Dermis microvascular lymphatic vessel endothelial cell (primary cell): ENCODE data around the gene SCNN1A. TPM values are rescaled to one million over a fixed set of nuclear protein-coding genes. Genes with fewer than 3 reads are reported as not detected.

Source experiments
- DNase-seq, 2 donors: peaks; one replicate each; pipeline versions ENCODE4 v3.0.0 to v3.0.0-alpha.2; 2010; ENCODE audit warnings: low read depth in 2 of 2
- total RNA-seq: library from RNA; depleted of rRNA; stranded (reverse); fragments of >200 nt; gene quantifications from 2 replicates; pipeline ENCODE4 v1.2.1, GENCODE V29; 2014

Gene SCNN1A
- total RNA-seq, 1 donor from 2014 or later: under 0.01 TPM

DNA sequence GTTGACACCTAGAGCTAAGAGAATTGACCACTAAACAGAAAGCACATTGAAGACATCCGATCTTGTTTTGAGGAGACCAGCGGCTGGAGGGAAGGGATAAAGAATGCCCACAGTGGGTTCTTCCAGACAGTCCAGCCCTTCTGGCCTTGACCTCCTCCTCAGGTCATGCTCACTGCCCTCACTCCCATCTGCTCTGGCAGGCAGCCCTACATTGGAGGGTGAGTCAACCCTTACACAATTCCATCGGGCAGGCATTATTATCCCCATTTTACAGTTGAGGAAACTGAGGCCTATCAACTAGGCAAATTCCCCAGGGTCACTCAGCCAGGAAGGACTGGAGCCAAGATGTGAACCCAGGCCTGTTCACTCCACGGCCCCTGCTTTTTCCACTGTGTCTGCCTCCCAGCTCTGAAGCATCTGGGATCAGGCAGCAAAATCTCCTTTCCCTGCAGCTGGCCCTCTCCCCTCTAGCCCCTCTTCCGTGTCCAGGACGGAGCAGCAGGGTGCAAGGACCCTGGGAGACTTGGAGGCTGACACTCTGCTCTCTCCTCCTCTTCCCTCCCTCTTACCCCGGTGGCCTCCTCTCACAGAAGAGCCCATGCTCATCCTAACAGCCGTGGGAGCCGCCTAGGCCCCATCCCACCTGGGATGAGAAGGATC, 5.3 kb downstream of the SCNN1A start:
- no peak for DNase-seq

DNA sequence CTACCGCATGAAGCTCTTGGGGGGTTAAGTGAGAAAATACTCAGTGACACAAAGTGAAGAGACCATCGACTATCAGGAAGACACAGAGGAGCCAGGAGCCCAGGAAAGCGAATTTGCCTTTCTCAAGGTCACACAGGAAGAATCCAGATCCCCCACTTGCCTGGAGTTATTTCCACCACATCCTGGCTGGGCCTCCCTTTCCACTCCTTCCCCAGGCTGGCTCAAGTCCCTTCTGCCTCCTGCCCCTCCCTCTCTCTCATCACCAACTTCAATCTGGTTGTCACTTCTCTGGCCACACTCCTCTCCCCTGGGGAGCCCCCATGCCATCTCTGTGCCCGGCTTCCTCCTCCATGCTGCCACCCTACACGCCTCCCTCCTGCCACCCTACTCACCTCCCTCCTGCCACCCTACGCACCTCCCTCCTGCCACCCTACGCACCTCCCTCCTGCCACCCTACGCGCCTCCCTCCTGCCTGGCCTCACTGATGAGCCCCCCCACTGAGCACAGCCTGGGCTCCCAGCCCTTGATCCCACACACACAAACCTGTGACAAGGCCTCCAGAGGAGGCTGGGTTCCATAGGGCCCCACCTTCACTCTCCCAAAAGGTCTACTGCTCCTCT, 6.3 kb downstream of the SCNN1A start:
- no peak for DNase-seq

DNA sequence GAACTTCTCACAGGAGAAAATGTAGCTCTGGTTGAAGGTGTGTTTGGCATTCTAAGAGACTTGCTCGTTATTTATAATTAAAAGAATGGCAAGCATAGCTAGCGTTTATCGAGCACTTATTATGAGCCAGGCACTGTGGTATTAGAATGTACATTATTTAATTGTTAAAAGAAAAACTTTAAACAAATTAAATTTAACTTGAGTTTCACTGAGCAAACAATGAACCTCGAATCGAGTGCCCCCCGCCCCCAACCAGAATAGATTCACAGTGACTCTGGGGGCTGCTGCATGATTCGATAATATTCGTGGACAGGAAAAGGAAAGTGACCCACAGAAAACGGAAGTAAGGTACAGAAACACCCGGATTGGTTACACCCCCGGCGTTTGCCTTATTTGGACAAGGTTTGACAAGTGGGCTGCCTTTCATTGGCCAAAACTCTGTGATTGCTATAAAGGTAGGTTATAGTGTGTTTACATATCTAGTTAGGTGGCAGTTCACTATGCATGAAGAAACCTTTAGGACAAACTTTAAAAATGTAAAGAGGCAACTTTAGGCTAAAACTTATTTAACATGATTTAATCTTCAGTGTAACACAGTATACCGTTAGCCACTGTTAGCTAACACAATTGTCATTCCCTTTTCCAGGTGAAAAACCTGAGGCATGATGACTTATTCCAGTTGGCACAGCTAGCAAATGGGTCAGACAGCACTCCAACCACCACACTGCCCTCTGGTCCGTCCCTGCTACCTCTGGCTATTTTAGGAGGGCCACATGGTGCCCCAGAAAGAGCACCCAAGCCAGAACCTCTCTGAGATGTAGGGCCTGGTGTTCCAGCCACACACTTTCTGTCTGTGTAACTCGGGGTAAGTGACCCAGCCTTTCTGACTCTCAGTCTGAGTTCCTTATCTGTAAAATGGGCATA, 7.1 kb downstream of the SCNN1A start:
- peak in 1 of 2 donors; percentile 17 for DNase-seq

DNA sequence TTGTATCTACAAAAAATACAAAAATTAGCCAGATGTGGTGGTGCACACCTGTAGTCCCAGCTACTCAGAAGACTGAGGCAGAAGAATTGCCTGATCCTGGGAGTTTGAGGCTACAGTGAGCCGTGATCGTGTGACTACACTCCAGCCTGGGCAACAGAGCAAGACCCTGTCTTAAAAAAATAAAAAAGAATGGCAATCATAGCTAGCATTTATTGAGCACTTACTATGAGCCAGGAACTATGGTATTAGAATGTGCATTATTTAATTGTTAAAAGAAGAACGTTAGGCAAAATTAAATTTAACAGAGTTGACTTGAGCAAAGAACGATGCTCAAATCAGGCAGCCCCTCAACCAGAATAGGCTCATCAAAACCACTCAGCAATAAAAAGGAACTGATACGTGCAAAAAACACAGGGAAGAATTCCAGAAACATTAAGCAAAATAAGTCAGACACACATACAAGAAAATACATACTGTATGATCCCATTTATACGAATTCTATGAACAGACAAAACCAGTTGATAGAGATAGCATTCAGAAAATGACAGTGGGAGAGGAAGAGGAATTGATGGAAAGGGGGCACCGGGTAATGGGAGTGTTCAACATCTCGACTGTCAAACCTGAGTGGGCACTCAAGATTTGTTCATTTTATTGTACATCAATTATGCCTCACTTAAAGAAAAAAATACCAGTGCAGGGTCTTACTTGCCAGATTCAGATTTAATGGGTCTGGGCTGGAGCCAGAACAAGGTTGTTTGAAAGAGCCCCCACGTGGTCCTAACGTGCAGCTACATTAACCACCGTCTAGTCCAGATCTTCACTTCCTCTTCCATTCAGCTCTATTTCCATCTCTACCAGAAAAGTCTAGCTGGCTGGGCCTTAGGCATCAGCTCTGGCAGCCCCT, 8.0 kb downstream of the SCNN1A start:
- DNase-seq: peak; percentile 64 to 76

DNA sequence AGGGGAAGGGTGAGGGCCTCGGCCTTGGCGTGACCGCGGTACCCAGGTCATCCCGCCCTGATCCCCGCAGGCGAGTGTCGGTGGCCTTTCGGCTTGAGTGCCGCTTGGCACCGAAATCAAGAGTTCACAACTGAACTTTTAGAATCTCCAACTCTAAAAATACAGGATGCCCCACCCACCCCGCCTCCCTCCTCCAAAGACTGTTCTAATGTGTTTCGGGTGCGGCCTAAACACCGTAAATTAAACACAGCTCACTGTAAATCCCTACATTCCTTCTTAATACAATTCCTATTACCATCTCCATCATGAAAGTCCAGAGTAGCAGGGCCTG, 11.4 kb downstream of the SCNN1A start:
- no peak for DNase-seq

DNA sequence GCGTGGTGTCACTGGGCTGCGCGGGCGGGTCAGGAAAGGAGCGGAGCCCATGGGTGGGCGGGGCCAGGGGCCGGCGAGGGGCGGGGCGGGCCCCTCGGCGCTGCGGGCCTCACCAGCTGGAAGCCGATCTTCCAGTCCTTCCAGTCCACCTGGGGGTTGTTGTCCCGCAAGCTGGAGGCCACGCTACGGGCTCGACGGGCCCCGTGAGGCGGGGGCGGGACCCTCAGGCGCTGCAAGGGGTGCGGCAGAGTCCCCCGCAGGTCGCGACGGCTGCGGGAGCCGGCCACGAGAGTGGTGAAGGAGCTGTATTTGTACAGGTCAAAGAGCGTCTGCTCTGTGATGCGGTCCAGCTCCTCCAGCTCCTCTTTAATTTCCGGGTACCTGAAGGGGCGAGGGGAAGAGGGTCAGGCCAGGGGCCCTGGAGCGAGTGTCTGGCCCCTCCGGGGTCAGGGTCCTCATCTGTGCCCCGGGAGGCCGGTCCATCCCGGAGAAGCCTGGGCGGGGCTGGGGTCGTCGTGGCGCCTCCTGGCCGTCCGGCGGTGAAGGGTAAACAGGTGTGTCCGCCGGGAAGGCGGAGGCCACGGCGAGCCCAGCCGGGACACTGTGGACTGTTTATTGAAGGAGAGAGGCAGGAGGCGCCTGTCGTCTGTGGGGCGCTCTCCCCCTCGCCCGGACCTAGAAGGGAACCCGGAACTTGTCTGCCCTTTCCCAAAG, 11.9 kb downstream of the SCNN1A start:
- DNase-seq: peak in 1 of 2 donors; percentile 76

DNA sequence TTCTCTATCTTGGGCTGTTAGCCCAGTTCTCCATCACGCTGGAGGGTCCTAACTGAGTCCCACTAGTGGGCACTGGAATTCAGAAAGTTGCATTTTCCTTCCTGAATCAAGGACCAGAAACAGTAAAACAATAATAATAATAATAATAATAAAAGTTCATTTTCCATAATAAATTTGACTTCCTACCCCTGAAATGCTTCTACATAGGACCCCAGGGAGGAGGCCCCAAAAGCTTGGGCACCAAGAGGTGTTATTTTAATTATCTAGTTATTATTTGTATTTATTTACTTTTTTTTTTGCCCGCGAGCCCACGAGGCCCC, 12.4 kb downstream of the SCNN1A start:
- no peak for DNase-seq

DNA sequence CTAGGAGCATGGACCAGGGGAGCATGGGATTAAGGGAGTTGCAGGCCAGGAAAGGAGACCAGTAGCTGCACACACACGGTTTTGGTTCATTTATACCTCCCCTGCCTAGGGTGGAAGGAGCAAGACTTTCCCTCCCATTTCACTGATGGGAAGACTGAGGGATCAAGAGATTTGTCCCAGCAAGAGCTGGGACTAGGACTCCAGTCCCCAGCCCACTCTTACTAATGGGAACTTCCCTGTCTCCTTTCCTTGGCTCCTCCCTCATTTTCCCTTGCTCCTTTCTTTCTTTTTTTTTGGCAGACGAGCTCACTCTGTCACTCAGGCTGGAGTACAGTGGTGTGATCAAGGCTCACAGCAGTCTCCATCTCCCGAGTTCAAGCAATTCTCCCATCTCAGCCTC, 13.0 kb downstream of the SCNN1A start:
- no peak for DNase-seq

DNA sequence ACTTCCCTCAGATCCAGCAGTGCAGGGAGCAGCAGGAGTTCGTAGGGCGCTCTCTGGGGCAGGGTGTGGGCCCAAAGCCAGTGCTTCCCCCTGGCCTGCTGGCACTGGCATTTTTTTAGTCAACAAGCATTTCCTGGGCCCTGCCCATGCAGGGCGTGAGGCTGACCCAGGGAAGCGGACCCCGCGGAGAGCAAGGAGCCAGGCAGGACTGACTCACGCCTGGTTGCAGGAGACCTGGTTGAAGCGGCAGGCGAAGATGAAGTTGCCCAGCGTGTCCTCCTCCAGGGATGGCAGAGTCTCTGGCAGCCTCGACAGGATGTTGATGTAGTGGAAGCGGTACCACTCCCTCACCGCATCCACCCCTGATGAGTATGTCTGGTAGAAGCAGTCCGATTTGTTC, 13.5 kb downstream of the SCNN1A start:
- DNase-seq: peak in 1 of 2 donors; percentile 42

DNA sequence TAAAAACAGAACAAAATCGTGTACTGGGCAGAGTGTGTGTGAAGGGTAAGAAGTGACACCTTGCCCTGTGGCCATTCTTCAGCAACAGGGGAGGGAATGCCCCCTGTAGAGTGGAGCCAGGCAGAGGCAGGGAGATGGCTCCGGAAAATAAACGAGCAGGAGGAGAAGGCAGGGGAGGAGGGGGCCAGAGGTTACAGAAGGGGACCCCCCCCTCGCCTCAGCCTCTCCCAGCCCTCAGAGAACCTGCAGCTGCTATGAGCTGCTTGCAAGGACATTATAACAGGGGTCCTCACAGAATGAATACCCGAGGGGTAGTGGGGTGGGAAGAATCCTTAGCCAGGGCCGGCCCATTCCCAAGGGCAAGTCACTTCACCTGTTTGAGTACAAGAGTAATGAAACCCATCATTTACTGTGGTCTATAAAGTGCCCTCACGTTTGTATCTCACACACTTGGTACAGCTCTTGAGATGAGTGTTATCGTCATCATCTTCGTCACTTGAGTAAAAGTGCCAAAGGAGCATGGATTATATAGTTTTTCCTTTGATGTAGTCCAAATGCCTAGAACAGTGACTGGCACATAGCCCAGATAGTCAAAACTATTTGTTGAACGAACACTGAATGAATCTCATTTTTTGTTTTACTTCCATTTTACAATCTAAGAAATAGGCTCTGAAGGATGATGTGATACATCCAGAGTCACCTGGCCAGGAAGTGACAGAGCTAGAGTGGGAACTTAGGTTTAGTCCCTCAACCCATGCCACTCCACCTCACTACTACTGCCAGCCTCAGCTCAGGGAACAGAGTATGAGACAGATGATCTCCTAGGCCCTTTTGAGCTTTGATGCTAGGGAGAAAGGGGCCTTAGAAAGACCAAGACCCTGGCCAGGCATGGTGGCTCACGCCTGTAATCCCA, 14.5 kb downstream of the SCNN1A start:
- DNase-seq: no peak

DNA sequence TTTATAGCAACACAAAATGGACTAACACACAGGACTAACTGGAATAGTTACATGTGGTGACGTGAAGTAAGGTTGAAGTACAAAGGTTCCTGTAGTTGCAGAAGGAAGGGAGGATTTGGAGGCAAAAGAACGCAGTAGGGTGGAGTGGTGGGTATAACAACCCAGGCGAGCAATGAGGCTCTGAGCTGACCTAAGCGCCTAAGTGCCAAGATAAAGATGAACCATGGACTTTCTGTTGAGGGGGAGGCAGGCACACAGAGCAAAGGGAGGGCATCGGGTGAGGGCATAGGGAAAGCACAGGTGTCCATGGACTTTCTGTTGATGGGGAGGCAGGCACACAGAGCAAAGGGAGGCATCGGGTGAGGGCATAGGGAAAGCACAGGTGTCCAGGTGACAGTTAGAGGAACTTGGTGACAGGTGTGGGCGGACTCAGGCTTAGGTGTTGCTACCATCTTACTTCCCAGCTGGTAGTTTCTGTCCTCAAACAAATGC, 15.2 kb downstream of the SCNN1A start:
- DNase-seq: no peak

DNA sequence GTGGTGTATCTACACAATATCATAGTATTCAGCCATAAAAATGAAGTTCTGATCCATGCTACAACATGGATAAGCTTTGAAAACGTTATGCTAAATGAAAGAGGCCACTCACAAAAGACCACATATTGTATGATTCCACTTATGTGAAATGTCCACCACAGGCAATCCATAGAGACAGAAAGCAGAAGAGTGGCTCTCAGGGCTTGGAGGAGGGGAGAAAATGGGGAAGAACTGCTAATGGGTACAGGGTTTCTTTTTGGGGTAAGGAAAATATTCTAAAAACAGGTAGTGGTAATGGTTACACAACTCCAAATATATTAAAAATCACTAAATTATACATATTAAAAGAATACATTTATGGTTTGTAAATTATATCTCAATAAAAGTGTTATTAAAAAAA, 16.5 kb downstream of the SCNN1A start:
- no peak for DNase-seq

DNA sequence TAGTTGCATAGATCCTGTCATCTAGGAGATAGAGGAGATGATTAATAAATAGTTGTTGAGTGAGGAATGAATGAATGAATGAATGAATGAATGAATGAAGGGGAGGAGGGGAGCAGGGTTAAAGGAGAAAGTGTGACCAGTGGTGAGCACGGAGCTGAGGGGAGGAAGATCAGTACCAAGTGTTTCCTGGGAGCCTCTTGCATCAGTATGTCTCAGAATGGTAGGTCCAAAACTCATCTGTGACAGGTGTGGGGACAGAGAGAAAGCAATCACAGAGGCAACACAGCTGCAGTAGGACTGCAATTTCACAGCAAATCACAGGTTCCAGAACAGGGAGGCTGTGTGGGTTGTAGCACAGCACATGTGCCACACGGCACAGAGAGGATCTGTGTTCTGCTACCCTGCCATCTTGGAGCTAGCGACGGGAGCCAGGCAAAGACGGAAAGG, 19.0 kb downstream of the SCNN1A start:
- no peak for DNase-seq

DNA sequence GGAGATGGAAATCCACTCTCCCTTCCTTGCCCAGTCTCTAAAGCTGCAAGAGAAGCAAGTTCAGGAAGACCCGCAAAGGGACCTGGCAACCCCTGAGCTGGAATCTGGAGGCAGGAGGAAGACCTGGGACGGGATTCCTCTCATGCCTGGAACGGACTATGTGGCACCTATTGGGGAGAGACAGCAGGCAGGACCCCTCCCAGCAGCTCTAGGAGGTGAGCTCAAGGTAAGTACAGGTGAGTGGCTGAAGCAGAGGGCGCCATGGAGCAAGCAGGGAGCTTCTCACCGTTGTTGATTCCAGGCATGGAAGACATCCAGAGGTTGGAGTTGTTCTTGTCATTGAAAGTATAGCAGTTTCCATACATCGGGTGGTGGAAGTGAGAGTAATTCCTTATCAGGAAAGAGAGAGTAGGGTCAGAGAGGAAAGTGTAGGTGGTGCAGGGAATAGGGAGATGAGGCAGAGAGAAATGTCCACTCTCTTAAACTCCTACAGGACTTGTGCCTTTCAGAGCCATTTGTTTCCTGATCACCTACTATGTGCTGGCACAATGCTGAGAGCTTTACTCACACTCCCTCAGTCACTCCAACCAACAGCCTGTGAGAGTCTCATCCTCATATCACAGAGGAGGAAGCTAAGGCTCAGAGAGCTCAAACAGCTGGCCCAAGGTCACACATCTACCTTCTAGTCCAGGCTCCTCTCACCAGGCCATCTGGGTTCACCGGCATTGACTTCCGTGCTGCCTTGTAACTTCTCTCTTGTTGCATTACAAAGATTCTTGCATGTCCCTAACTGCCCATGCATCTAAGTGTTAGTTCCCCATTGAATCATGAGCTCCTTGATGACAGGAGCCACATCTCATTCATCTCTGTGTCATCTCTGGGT, 19.6 kb downstream of the SCNN1A start:
- no peak for DNase-seq

DNA sequence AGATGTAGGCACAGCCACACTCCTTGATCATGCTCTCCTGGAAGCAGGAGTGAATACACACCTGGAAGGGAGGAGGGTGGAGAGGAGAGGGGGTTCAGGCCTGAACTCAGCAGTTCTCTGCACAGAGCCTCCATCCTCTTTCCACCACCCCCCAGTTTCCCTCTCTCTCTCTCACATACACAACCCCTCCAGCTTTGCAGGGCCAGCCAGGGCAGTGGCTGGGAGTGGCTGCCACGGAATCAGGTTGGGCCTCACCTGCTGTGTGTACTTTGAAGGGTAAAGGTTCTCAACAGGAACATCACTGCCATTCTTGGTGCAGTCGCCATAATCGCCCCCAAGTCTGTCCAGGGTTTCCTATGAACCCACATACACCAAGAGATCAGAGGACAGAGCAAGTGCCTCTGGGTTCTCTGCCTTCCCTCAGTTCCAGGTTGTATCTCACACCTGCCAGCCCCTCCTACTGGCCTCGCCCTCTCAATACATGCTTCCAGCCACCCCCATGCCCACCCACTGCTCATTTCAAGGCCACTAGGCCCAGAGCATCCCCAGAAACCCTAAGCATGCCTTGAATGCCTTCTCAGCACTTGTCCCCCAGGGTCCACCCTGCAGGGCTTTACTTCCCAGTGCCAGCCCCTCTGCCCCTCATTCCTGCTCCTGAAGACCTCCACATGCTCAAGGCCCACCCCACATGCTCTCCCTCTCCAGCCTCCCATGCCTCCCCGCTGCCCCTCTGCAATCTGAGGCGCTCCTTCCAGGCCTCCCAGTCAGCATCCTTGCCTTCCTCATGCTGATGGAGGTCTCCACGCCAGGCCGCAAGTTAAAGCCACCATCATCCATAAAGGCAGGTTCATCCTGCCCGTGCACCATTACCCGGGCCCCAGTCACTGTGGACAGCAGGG, 20.6 kb downstream of the SCNN1A start:
- DNase-seq: no peak

DNA sequence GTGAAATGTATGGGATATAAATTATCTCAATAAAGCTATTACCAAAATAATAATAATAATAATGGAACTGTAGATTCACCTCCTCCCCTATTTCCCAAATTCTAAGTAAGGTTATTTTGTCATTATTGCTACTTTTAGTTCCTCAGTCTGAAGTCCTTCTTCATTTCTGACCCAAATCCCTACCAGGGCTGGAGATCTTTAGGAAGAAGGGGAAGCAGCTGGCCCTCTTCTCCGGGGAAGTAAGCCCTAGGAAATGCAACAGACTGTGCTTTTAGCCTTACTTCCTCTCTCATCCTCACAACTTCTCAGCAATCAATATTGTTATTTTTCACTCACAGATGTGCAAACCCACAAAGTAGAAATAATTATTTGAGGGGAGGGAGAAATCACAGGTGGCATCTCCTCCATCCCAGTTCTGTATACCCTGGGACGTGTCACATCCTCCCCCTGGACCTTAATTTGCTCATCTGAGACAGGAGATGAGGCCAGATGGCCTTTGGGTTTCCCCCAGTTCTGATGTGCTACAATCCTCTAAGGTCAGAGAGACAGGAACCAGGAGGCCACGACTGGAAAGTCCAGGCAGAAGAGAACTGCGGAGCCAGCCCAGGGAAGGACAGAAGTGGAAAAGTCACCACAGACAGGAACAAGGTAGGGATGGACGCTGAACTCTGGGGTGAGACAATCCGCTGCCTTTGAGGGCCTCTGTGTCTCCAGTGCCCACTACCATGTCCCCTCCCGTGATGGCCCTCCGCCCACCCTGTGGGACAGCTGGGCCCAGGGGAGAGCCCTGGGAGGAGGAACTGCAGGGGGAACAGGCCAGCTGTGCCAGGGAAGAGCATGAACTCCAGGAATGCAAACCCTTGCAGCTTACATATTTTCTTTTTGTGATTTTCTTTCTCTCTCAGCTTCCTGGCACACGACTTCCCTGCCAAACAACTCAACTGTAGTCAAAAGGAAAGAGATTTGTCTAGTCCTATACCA, 22.9 kb downstream of the SCNN1A start:
- DNase-seq: peak; percentile 57 to 59
